GM12891 (cell line): ENCODE results near the gene HP1BP3.

Experiments
- PAX5 ChIP-seq: IDR thresholded peaks from 2 replicates; pipeline ENCODE4 v1.6.1; 2011; ENCODE audit warnings: low read length, moderate library complexity, mild to moderate bottlenecking; ENCODE audit not compliant: insufficient read depth, severe bottlenecking
- POLR2A ChIP-seq: IDR thresholded peaks from 2 replicates; pipeline ENCODE4 v1.6.1; 2011; ENCODE audit warnings: low read depth, low read length, control low read depth
- POLR2AphosphoS5 ChIP-seq: IDR thresholded peaks from 2 replicates; pipeline ENCODE4 v1.6.1; 2011; ENCODE audit warnings: low read depth, low read length, control low read depth
- SPI1 ChIP-seq: IDR thresholded peaks from 2 replicates; pipeline ENCODE4 v1.6.1; 2011; ENCODE audit warnings: low read depth, low read length, control low read depth
- TAF1 ChIP-seq: IDR thresholded peaks from 2 replicates; pipeline ENCODE4 v1.6.1; 2011; ENCODE audit warnings: low read depth, low read length, control low read depth

GRCh38 chr1:20811916-20812315, 24.8 kb upstream of the HP1BP3 start:
- TF ChIP-seq POLR2A = no peak
- no peak for TF ChIP-seq POLR2AphosphoS5
- TF ChIP-seq SPI1 = no peak
- no peak for TF ChIP-seq PAX5
- TF ChIP-seq TAF1 = no peak
